HG03196 (cell line): ENCODE measurements around the gene KIF6.
"Not testable (repeated sequence)": the region's sequence is repeated elsewhere in the genome, so short reads cannot be mapped to it uniquely, and the experiment has no call there.

Experiments
- ATAC-seq: cut with Tn5 transposase; IDR thresholded peaks from one replicate; pipeline ENCODE4 v1.9.1; 2021; ENCODE audit not compliant: unreplicated experiment

The KIF6 gene

GRCh38 chr6:39555136-39555535, 170.1 kb downstream of the KIF6 start:
- no peak for ATAC-seq

- ATAC-seq: no peak
Observed at GRCh38 chr6:39553860-39554802, 171.1 kb downstream of the KIF6 start.

GRCh38 chr6:39553029-39553428, 172.2 kb downstream of the KIF6 start:
- no peak for ATAC-seq

GRCh38 chr6:39550191-39550590, 175.0 kb downstream of the KIF6 start:
- ATAC-seq: no peak

GRCh38 chr6:39546731-39547130, 178.5 kb downstream of the KIF6 start:
- no peak for ATAC-seq

GRCh38 chr6:39543950-39544349, 181.3 kb downstream of the KIF6 start:
- no peak for ATAC-seq

GRCh38 chr6:39543095-39543494, 182.1 kb downstream of the KIF6 start:
- ATAC-seq: no peak

GRCh38 chr6:39540454-39540853, 184.8 kb downstream of the KIF6 start:
- no peak for ATAC-seq

- ATAC-seq: peak; percentile 96
Observed at GRCh38 chr6:39530201-39530759, 194.9 kb downstream of the KIF6 start.

GRCh38 chr6:39527792-39528564, 197.2 kb downstream of the KIF6 start:
- no peak for ATAC-seq

GRCh38 chr6:39524007-39524406, 201.2 kb downstream of the KIF6 start:
- no peak for ATAC-seq

GRCh38 chr6:39521958-39522357, 203.2 kb downstream of the KIF6 start:
- ATAC-seq: no peak

- no peak for ATAC-seq
Observed at GRCh38 chr6:39520916-39521315, 204.3 kb downstream of the KIF6 start.

- ATAC-seq: no peak
Observed at GRCh38 chr6:39520411-39520810, 204.8 kb downstream of the KIF6 start.

- ATAC-seq: no peak
Observed at GRCh38 chr6:39518221-39518620, 207.0 kb downstream of the KIF6 start.

GRCh38 chr6:39517756-39518155, 207.5 kb downstream of the KIF6 start:
- no peak for ATAC-seq

- no peak for ATAC-seq
Observed at GRCh38 chr6:39516471-39516870, 208.7 kb downstream of the KIF6 start.

- no peak for ATAC-seq
Observed at GRCh38 chr6:39515471-39515870, 209.7 kb downstream of the KIF6 start.

- ATAC-seq: no peak
Observed at GRCh38 chr6:39515006-39515405, 210.2 kb downstream of the KIF6 start.

- not testable (repeated sequence) for ATAC-seq
Observed at GRCh38 chr6:39509831-39510230, 215.4 kb downstream of the KIF6 start.

GRCh38 chr6:39508515-39508914, 216.7 kb downstream of the KIF6 start:
- no peak for ATAC-seq
